ENCODE measurements around the gene GMDS. TPM values are rescaled to one million over a fixed set of nuclear protein-coding genes. Genes with fewer than 3 reads are reported as not detected.

GMDS gene
- total and polyA plus RNA-seq, 2 of the 8 experiments (the other 6 are each of a cell fraction or from before 2014, with no cell fraction given): 16.8 to 50.0 TPM

DNA sequence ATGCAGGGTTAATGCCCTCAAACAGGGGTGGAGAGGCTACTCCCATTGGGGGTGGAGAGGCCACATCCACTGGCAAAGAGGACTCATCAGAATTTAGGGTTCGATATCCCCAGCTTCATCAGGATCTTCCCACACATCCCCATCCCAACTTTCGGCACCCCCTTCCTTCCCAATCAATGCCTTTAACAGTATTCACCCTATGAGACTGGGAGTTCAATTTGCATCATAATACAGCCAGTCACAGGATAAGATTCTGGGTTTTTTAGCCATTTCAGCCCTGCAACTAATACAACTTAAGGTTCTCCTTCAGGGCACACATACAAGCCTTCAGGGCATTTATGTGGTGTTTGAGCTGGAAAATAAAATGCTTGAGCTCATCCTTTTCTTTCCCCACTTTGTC is 80.9 kb downstream of the GMDS start:
- WGBS, 2 experiments (ENCODE audit: extremely low coverage in 1 of 2, insufficient coverage in 1 of 2, insufficient read length in 1 of 2, insufficient replicate concordance in 2 of 2, low coverage in 1 of 2, low lambda C conversion rate in 2 of 2, missing lambda C conversion rate in 1 of 2): 85% methylated on average over 2 of the region's 2 CpGs; no CpG with 5 or more reads in 1 of the 2 experiments
- Histone ChIP-seq H3K4me2 (ENCODE audit: insufficient read depth in 1 of 2, low read depth in 2 of 2, low read length in 2 of 2) (no peak overlapping the region; a peak in 1 of 4 replicates), H3K9me3 (ENCODE audit: insufficient read depth in 2 of 2, low read depth in 1 of 2, low read length in 1 of 2) (peaks cover 7 to 13% of the 10 kb centered on the region in 2 experiments; a peak in 3 of 4 replicates), H2AK5ac (ENCODE audit: low read depth, low read length) (no peak overlapping the region), H3K18ac (ENCODE audit: extremely low read depth, low read length) (no peak overlapping the region), H2BK120ac (replicated peaks; ENCODE audit: low read depth, low read length) (no peak overlapping the region), H3K27ac (ENCODE audit: low read depth, low read length) (no peak overlapping the region), H3K4ac (replicated peaks; ENCODE audit: insufficient read length, low read depth, low read length) (no peak overlapping the region), H3K36me3 (ENCODE audit: control insufficient read depth in 2 of 4, insufficient read depth in 4 of 4, low read length in 3 of 4) (0 out of 8 replicates have a peak, but pooled peaks cover 0 to 7% (median 0%) of the 10 kb centered on the region in 4 experiments), H4K8ac (ENCODE audit: extremely low read depth, insufficient read depth, low read length) (no peak overlapping the region), H3K79me2 (ENCODE audit: control insufficient read depth in 1 of 2, insufficient read depth in 2 of 2, low read length in 2 of 2) (peaks cover 0 to 27% of the 10 kb centered on the region in 2 experiments; a peak in 2 of 4 replicates), H3K56ac (replicated peaks; ENCODE audit: insufficient read length, low read depth, low read length) (no peak overlapping the region), H3K9ac (replicated peaks in 1 of 4; ENCODE audit: extremely low read depth in 1 of 4, low read depth in 3 of 4, low read length in 3 of 4) (no peak overlapping the region), H2AFZ (ENCODE audit: low read length) (no peak overlapping the region), H3K23me2 (ENCODE audit: low read depth, low read length) (no peaks in the 10 kb centered on the region), H4K91ac (replicated peaks; ENCODE audit: insufficient read length, low read length) (no peak overlapping the region), H4K5ac (ENCODE audit: insufficient read length, low read depth, low read length) (no peak overlapping the region), H3K79me1 (ENCODE audit: low read depth, low read length) (peaks cover 6% of the 10 kb centered on the region; the same call in 1 of the 2 replicates), H3K4me3 (ENCODE audit: extremely low read depth in 1 of 4, insufficient read depth in 2 of 4, low read depth in 3 of 4, low read length in 4 of 4) (peak overlapping the region in 1 of 4 experiments; percentile 22; a peak in 1 of 8 replicates), H4K20me1 (replicated peaks in 1 of 2; ENCODE audit: control insufficient read depth in 1 of 2, insufficient read depth in 2 of 2, low read length in 2 of 2) (no peaks in the 10 kb centered on the region), H2BK15ac (ENCODE audit: low read length) (no peak overlapping the region), H3K27me3 (replicated peaks in 1 of 4; ENCODE audit: control insufficient read depth in 3 of 4, extremely low read depth in 1 of 4, insufficient read depth in 3 of 4, low read length in 3 of 4) (no peaks in the 10 kb centered on the region), H3K14ac (ENCODE audit: insufficient read length) (no peak overlapping the region), H3K23ac (ENCODE audit: insufficient read length) (no peak overlapping the region), H2BK12ac (ENCODE audit: low read depth, low read length) (no peak overlapping the region), H3K4me1 (replicated peaks in 1 of 4; ENCODE audit: control insufficient read depth in 3 of 4, insufficient read depth in 4 of 4, low read length in 3 of 4) (peaks cover 0 to 3% (median 0%) of the 10 kb centered on the region in 4 experiments; a peak in 2 of 7 replicates), H2BK5ac (ENCODE audit: low read depth, low read length) (no peak overlapping the region), H2BK20ac (ENCODE audit: low read length) (no peak overlapping the region)
- no peak for DNase-seq (ENCODE audit: low read depth in 1 of 2, low spot score in 2 of 2)
- peak; percentile 32 for FAIRE-seq
- TF ChIP-seq POU5F1 (IDR thresholded peaks at IDR 0.05; ENCODE audit: low read depth, low read length) (0 out of 2 replicates have a peak, but pooled peaks have one; percentile 46), TCF12 (IDR thresholded peaks at IDR 0.05; ENCODE audit: low read depth, low read length) (no peak)
- POLR2A ChIA-PET (ENCODE audit: partially characterized antibody): interaction anchor here (1.1 kb wide), 1 partner anchor 18 kb away, joined by 3 read pairs; no protein-coding TSS in a partner anchor
- CTCF ChIA-PET (ENCODE audit: partially characterized antibody): no interaction called here
